ENCODE results near the gene HOXB8.

The HOXB8 gene

DNA sequence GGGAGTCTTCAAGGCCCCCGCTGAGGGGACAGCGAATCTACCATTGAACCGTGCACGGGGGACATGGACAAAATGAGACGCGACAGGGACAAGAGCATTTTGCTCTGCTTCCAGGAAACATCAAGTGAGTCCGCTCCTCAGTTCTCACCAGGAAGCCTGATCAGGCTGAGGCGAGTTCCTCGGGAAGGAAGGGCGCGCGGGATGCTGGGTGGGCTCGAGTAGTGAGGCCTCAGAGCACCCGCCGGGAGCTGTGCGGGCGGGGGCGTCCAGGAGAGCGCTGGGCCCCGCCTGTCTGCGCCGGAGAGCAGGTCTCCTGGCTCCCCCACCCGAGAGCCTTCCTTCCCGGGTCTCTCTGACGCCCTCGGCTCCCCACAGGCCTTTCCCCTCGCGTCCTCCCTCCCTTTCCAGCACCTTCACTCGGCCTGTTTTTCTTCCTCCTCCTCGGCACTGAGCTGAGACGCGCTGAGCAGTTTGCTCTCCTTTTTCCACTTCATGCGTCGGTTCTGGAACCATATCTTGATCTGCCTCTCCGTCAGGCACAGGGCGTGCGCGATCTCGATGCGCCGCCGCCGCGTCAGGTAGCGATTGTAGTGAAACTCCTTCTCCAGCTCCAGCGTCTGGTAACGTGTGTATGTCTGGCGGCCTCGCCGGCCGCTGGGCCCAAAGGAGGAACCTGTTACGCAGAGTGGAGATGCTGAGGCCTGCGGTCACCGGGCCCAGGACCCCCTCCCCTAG, 18.9 kb downstream of the HOXB8 start:
- no peak for DNase-seq (ENCODE audit: low spot score)

- DNase-seq (ENCODE audit: low spot score), result no peak
Observed at GRCh38 chr17:48595278-48595999, 19.7 kb downstream of the HOXB8 start.

DNA sequence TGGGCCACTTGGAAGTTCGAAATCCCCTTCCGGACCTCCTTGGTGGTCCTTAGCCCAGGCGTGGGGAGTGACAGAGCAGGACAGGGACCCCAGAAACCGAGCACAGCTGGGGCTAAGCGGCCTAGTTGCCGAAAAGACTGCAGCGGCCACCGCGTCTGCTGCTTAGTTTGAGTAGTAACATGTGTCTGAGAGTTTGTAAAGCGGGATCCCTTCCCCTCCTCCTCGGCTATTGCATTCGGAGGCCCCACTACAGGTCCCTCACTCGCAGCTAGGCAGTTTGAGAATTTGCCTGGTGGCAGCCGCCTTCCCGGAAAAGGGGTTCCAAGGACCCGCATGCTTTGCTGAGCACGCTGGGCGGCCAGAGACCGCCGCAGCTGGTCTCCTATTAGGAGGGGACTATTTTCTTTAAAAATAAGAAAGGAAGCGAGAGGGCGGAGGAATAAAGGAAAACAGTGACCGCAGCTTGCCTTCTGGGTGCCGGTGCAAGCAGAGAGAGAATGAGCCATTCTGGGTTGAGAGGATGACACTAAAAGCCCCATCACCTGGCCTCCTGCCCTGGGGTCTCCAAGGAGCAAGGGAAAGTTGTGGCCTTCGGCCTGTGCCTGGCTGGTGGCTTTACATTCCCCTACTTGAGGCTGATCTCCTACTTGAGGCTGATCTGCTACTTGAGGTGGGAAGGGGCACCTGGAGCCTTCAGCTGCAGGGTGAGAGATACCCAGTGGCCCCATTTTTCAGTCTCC, 20.4 kb downstream of the HOXB8 start:
- no peak for DNase-seq (ENCODE audit: low spot score)

DNA sequence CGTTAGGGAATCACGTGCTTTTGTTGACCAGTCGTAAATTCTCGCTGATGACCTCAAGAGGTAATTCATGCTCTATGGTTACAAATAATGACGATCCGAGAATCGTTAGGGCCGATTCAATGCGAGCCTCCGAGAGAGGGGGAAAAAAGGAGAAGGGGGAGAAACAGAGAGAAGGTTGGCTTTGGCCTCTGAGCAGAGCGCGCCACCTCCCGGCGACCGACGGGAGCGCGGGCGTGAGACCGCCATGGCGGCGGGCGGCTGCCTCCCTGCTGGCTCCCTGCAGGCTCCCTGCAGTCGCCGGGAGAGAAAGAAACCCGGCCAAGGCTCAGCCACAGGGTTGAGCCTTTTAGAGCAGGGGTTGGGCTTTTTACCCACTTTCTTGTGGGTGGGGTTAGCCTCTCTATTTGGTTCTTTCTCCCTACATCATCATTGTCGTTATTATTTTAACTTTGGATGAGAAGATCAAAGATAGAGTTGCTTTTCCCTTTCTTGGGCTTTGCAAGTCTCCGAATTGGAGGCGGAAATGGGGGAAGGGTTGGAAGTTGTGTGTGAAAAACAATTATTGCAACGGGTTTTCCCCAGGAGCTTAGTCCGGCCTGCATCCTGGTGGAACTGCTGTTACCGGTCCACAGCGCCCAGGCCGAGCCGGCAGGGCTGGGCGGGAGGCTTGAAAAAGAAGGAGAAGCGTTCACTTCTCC, 21.1 kb downstream of the HOXB8 start:
- DNase-seq (ENCODE audit: low spot score), result no peak

GRCh38 chr17:48593126-48593829, 21.8 kb downstream of the HOXB8 start, which contains the start of gene HOXB5:
HOXB5 (minus strand) TSS chr17:48593779; CDS start chr17:48593682, 97 bp downstream.
- no peak for DNase-seq (ENCODE audit: low spot score)

DNA sequence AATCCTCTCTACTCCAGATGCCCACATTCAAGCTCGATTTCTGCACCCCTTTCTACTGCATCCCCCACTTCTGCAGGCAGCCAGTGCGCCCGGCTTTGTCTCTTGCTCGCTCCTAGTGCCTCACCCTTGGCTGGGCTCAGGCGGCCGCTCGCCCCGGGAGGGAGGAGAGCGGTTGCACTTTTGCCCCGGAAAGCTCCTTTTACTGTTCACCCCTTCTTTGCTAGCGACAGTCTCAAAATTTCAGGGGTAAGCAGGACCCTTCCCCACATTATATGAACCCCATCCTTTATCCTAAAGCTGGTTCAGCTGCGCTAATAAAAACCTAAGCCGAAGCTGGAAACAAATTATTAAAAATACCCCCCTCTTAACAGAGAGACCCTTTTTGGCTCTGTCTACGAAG, 22.5 kb downstream of the HOXB8 start:
- DNase-seq (ENCODE audit: low spot score), result no peak

GRCh38 chr17:48592057-48592514, 23.0 kb downstream of the HOXB8 start:
- DNase-seq (ENCODE audit: low spot score), result no peak

GRCh38 chr17:48591255-48592056, 23.6 kb downstream of the HOXB8 start:
- no peak for DNase-seq (ENCODE audit: low spot score)

- no peak for DNase-seq (ENCODE audit: low spot score)
Observed at GRCh38 chr17:48590607-48591161, 24.4 kb downstream of the HOXB8 start.

- DNase-seq (ENCODE audit: low spot score), result no peak
Observed at GRCh38 chr17:48589831-48590606, 25.1 kb downstream of the HOXB8 start, which contains the start of gene HOXB3. HOXB3 (minus strand) TSS chr17:48590241; CDS start chr17:48552474, 37,767 bp downstream.

- no peak for DNase-seq (ENCODE audit: low spot score)
Observed at GRCh38 chr17:48589060-48589830, 25.8 kb downstream of the HOXB8 start.

DNA sequence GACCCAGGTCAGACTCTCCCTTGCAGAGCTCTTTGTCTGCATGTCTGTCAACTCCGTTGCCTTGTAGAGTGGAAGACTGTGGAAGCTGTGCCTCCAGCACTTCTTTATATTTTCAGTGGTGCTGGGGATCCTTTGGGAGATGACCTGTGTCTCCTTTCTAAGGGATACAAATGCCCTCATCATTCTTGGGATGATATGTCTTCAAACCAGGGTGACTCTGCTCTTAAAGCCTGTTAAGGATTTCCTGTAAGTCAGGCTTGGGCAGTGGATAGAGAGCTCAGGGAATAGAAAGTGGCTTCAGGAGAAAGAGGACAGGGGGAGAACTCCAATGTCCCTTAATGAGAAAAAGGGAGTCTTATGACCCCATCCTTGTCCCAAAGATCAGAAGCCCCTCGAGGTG, 26.6 kb downstream of the HOXB8 start:
- no peak for DNase-seq (ENCODE audit: low spot score)

DNA sequence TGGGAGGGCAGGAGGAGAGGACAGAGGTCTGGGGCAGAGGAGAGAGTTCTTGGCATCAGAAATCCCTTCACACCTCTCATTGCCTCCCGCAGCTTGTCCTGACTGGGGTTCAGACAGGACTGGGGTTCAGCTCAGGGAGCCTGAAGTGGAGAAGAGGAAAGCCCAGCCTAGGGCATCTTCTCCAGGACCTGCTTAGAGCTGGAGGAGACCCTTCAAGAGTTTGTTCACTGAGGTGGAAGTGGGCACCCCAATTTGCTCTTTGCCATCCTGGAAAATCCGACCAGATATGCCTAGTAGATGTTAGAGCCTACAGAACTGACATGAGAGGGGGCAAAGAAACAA, 27.0 kb downstream of the HOXB8 start:
- DNase-seq (ENCODE audit: low spot score), result no peak

- no peak for DNase-seq (ENCODE audit: low spot score)
Observed at GRCh38 chr17:48587276-48588073, 27.6 kb downstream of the HOXB8 start.

- DNase-seq (ENCODE audit: low spot score), result no peak
Observed at GRCh38 chr17:48586355-48587258, 28.5 kb downstream of the HOXB8 start.

- DNase-seq (ENCODE audit: low spot score), result no peak
Observed at GRCh38 chr17:48584223-48584741, 30.8 kb downstream of the HOXB8 start.
